HG02763 (cell line): ENCODE measurements around the gene SRGAP1.

Experiments
- ATAC-seq: cut with Tn5 transposase; IDR thresholded peaks from one replicate; pipeline ENCODE4 v1.9.1; 2021; ENCODE audit warnings: mild to moderate bottlenecking, moderate library complexity; ENCODE audit not compliant: unreplicated experiment

SRGAP1 gene

GRCh38 chr12:63929426-63929825, 84.9 kb downstream of the SRGAP1 start:
- no peak for ATAC-seq

GRCh38 chr12:63930971-63931370, 86.5 kb downstream of the SRGAP1 start:
- no peak for ATAC-seq

- no peak for ATAC-seq
Observed at GRCh38 chr12:63931703-63932102, 87.2 kb downstream of the SRGAP1 start.

DNA sequence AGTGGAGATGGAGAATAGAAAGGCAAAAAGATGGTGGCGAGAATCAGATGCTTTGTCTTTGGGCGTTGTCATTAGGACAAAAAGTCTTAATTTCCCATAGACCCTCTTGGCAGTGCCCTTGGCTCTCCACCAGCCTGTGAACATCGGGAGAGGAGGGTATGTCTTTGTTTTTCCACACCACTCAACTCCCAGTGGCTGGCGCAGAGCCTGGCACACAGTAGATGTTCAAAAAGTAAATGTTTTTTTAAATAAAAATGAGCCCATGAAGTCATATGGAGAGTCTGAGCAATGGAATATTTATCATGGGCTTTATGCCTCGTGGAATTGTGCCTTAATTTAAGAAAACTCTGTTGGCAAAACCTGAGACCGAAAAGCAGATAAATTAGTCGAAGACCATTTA, 90.4 kb downstream of the SRGAP1 start:
- no peak for ATAC-seq

DNA sequence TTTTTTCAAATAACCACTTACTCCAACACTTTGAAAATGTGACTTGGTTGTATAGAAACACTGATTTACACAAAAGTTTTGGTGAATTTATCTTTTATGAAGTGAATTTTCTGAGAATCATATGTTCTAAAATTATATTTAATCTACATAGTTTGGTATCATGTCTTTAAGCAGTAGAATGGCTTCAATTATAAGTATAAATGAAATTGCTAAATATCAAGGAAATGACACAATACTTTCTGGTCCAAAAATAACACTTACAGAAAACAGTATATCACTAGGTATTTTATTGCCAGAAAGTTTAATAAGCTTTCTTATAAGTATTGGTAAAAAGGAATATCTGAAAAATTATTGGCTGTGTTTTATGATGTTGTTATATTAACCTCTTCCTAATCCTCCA, 90.9 kb downstream of the SRGAP1 start:
- no peak for ATAC-seq

- ATAC-seq, result no peak
Observed at GRCh38 chr12:63937378-63938316, 93.1 kb downstream of the SRGAP1 start.

DNA sequence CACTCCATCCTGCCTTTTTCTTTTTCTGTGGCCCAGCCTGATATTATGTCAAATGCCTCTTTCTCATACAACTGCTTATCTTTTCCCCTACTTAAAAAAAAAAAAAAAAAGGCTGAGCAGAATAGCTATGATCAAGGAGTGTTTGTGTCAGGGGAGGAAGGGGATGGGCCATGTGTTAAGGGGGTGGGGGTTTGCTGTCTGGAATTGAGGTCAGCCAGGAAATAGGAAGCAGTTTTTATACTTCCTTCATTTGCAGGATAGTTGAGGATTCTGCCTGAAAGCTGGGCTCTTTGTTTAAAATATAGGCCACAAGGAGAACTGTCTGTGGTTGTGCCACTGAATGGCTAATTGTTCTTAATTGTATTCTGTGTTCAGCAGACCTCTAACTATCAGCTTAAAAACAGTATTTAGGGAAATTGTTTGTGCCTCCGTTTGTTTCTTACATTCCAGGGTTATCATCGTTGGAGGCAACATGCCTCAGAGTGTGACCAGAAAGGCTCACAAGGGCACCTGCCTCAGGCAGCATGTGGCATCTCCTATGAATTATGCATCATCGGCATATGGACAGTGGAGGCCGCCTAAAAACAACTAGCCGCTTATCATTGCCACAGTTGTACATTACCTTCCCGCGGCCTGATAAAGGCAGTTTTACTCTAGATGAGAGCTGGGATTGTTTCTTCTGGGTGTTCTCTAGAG, 96.0 kb downstream of the SRGAP1 start:
- ATAC-seq, result no peak

DNA sequence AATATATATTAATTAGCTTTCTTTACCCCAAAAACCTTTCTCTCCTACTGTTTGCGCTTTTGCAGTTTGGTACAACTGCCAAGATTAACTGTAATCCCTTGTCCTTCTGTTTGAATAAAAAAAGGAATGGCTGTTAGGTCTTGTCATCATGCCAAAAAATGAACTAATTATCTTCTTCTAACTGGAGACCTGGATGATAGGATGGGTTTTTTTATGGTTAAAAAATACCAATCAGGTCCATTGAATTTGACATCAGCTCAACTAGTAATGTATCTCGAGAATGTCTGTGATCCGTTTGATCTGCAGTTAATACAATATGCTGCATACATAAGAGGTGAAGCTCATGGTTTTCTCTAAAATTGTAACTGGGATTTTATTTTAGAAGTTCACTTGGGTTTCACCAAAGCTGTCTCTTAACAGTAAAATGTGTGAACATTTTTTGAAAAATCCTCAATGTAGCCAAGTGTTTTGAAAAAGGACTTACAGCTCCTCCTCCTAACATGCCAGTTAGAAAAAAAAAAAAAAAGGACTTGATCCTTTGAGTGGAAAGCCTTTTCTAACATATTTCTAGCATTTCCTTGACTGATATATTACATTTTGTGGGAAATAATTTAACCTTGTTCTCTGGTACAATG, 96.8 kb downstream of the SRGAP1 start:
- ATAC-seq, result no peak

- ATAC-seq, result no peak
Observed at GRCh38 chr12:63941879-63942278, 97.4 kb downstream of the SRGAP1 start.

GRCh38 chr12:63942464-63943241, 98.2 kb downstream of the SRGAP1 start:
- no peak for ATAC-seq

- no peak for ATAC-seq
Observed at GRCh38 chr12:63944034-63944579, 99.6 kb downstream of the SRGAP1 start.

DNA sequence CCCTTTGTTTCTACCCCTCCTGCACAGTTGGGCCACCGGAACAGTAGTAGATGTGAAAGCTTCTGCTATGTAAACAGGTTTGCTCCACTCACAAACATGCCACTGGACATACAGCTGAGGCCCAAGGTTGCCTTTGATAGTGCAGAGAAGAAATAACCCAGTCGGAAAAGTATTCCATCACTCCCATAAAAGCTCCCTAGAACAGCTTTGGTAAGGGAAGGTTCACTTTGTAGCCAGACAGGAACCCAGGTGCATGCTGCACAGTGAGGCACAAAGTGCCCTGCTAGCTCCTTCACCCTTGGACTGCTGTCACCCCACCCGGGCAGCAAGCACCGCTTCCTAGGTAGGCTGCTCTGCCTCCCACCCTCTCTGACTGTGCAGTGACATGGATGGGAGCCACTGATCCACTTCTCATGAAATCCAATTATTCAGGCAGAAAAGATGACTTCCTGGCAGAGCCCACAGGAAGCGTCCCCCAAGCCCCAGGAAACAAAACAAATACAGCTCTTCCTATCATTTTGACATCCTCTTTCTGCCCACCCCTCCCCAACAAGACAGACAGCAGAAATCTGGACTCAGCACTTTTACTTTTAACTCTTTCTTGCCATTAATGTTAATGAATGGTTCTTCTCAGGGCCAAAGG, 100.2 kb downstream of the SRGAP1 start:
- ATAC-seq, result no peak

DNA sequence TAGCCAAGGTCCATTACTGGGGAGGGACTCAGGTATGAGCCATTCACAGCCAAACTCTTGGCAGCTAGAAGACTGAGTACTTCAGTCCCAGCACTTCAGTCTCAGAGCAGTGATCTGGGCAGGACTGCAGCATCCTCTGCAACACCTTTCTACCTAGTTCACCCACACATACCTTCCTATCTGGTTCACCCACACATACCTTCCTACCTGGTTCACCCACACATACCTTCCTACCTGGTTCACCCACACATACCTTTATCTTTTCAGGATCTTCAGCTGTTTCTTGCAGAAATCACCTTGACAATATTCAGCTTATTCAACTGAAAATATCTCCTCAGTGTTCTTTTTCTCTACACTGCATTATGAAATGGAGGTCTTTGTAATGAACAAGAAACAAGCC, 101.3 kb downstream of the SRGAP1 start:
- ATAC-seq, result no peak

GRCh38 chr12:63948211-63948610, 103.7 kb downstream of the SRGAP1 start:
- ATAC-seq, result no peak

GRCh38 chr12:63949902-63950301, 105.4 kb downstream of the SRGAP1 start:
- ATAC-seq, result no peak

DNA sequence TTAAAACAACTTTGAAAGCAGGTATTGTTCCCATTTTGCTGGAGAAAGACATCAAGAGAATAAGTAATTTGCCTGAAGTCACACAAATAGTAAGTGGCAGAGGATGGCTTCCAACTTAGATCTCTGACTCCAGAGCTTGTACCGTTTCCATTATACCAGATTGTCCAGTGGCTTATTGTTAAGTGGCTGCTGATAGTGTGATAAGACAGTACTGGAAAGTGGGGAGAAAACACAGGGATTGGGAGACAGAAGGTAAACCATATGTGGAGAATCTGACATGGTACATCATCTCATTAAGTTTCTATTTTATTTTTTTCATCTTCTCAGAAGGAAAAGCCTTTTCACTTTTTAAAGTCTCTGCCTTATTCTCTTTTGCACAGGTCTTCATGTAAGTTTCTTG, 108.5 kb downstream of the SRGAP1 start:
- ATAC-seq, result no peak

DNA sequence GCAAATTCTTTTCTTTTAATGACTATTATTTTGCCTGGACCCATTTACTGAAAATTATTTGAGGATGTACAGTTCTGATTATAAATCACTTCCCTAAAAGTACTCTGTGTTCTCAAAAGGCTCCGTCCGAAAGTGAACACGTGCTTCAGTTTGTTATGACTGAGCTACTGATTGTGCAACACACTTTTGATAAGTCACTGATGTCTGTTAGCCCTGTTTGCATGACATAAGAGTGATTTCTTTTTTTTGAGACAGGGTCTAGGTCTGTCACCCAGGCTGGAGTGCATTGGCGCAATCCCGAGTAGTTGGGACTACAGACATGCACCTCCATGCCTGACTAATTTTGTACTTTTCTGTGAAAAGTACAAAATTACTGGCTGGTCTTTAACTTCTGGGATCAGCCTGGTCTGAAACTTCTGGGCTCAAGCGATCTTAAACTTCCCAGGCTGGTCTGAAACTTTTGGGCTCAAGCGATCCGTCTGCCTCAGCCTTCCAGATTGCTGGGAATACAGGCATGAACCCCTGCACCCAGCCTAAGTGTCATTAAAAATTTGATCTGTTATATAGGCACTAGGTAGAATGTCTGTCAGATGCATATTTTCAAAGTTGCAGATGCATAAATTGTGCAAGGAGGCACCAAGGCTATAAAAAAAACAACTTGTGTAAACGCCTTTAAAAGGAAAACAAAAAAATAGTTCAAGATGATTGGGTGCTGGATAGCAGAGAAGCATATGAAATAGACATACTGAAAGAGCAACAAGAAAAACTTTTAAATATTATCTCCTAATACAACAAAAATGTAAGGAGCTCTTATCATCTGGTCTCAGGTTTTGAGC, 111.5 kb downstream of the SRGAP1 start:
- no peak for ATAC-seq

DNA sequence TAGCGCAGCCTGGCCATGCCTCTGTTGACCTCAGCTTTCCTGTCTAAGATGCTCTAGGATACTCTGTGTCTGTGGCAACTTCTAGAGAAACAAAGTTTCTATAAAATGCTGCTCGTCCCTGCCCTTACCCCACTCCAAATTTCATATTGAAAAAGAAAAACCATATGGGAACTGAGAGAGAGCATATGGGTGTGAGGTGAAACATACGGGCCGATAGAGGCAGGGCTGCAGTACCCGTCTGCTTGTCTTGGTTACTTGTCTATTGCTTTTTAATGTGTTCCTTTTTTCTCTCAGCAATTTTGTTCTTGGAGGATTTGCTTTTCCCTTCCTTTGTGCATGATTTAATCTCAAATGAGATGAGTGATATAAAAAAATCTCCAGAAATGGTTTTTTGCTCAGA, 113.0 kb downstream of the SRGAP1 start:
- no peak for ATAC-seq

DNA sequence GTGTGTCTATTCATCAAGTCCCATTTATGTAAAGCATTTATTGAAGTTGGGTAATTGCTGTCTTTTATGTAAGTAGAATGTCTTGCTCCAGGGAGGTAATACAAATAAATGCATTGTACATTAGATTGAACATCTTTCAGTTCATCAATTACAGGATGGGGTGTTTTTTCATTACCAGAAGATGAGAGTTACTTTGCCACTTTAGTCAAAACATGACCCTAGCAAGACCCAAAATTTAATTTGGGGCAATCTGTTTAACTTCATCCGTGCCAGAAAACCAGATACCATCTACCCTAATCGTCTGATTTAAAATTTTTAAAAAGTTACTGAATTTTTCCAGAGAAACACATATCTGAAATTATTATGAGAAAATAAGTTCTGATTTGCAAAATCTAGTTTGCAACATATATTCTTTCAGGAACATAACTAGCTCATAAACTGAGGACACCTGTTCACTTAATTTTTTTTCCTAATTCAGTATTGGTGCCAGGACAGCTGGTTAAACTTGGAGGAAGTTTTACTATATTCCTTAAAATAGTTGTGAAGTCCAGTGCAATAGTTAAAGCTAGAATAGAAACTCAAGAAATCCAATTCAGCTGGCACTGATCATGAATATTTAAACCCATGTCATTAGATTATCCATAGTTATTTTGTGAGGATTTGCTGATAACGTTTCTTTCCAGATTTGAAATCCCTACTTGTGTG, 114.5 kb downstream of the SRGAP1 start:
- ATAC-seq, result no peak
